Memory B cell (primary cell): ENCODE measurements around the gene RNF34.
"Not testable (repeated sequence)": the region's sequence is repeated elsewhere in the genome, so short reads cannot be mapped to it uniquely, and the experiment has no call there.

ENCODE experiments used
- ATAC-seq: fragments of 150-1000 bp; cut with Tn5 transposase; 2 replicates; pipeline ENCODE4 v1.10.0; 2021; ENCODE audit warnings: low read depth, mild to moderate bottlenecking, moderate library complexity
- DNase-seq, 2 donors: peaks; one replicate each; pipeline ENCODE4 v3.0.0; 2022; ENCODE audit warnings: low spot score in 2 of 2
- H3K27ac Mint-ChIP-seq: one replicate; pipeline ENCODE4 v1.8.0; 2022; ENCODE audit warnings: mild to moderate bottlenecking, moderate library complexity, mixed read lengths
- H3K27me3 Mint-ChIP-seq: one replicate; pipeline ENCODE4 v1.8.0; 2022; ENCODE audit warnings: mixed read lengths
- H3K36me3 Mint-ChIP-seq: one replicate; pipeline ENCODE4 v1.8.0; 2022; ENCODE audit warnings: mild to moderate bottlenecking, mixed read lengths
- H3K4me1 Mint-ChIP-seq: one replicate; pipeline ENCODE4 v1.8.0; 2022; ENCODE audit warnings: mixed read lengths
- H3K4me3 Mint-ChIP-seq: one replicate; pipeline ENCODE4 v1.8.0; 2022; ENCODE audit warnings: mild to moderate bottlenecking, moderate library complexity, mixed read lengths
- H3K9me3 Mint-ChIP-seq: one replicate; pipeline ENCODE4 v1.8.0; 2022; ENCODE audit warnings: mixed read lengths

Gene RNF34

DNA sequence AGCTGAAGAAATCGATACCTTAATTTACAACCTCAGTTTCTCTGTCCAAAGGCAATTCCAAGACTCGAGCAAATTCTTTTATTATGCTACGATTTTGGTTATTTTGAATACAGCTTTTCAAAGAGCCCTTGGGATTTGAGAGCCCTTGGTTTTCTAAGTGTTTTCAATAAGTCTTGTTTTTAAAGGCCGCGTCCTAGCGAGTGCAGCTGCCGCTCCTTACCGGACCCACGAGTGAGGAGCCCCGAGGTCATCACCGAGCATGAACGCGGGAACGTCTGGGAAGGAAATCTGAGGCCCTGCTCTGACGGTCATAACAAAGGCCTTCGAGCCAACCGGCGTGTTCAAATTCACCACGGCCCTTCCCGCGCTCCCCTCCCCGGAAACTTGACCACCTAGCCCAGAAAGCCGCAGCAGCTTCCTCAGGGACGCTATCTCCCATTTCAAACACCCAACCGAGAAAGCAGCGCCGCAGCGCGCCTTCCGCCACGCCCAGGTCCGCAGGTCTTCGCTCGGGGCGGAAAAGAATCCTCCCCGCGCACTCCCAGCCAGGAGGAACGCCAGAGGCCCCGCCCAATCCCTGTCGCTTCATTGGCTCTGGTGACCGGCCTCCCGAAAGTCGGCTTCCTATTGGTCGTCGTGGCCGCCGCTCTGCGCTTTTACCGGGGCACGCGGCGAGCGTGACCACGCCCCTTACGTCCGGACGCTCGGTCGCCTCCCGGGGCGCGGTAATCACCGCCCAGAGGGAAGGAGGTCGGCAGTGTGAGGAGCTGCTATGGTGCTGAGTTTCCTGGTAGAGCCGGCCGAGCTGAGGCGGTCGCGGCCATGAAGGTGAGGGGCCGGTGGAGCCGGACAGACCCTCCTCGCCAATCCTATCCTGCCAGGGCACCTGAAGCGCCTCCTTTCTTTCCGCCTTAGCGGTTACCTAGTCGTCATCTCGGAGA, at the start of gene RNF34:
Gene RNF34, plus strand, starts transcription at position 728 of the 941 bp plus-strand sequence. Its CDS starts 95 bp downstream, at position 823.
- H3K27ac Mint-ChIP-seq = peak within 1 kb of the TSS; percentile 93
- H3K9me3 Mint-ChIP-seq = no peaks in the 10 kb centered on the region
- H3K36me3 Mint-ChIP-seq = peaks cover 5% of the 10 kb centered on the region
- no peaks in the 10 kb centered on the region for H3K27me3 Mint-ChIP-seq
- peak within 1 kb of the TSS; percentile 94 for H3K4me3 Mint-ChIP-seq
- DNase-seq (peak; percentile 89 to 90), ATAC-seq (peak; percentile 89)
- peaks cover 12% of the 10 kb centered on the region for H3K4me1 Mint-ChIP-seq

DNA sequence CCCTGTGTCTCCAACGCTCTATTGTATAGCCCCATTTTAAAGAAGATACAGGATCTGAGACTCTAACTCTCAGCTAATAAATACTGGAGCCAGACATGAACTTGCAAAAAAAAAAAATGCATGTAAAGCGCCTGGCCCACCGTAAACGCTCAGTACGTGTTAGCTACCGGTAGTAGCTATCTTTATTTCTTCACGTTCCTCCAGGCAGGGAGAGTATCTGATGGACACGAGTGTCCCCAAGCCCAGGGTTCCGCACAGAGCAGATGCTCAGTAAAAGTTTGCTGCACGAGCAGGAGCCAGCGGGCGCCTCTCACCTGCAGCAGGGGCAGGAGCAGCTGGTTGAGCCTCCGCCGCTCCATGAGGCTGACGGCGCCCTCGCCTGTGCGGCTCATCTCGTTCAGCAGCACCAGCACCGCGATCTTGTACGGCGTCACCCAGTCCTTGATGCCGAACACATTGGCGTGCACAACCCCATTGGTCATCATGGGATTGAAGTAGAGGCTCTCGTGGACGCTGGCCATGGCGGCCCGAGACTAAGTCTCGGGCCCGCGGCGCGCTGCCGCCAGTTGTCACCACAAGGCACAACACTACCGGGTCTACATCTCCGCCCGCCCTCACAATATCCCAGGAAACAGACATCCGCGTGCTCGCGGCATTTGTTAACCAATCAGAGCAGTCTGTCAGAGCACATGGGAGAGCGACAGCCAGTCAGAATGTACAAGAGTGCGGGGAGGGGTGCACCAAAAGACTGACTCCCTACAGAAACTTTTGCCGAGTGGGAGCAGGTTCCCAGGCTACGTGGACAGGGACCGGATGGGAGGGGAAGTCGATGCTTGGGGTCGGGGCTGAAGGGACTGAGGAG, 47.9 kb upstream of the RNF34 start, which contains the start of gene ANAPC5:
Gene ANAPC5, minus strand, starts transcription at position 592 of the 862 bp plus-strand sequence. Its CDS starts 71 bp downstream, at position 521.
- H3K27ac Mint-ChIP-seq = peak within 1 kb of the TSS; percentile 94
- peak; percentile 72 to 80 for DNase-seq
- peak; percentile 97 for ATAC-seq
- peaks cover 12% of the 10 kb centered on the region for H3K4me1 Mint-ChIP-seq
- H3K9me3 Mint-ChIP-seq = no peaks in the 10 kb centered on the region
- no peaks in the 10 kb centered on the region for H3K27me3 Mint-ChIP-seq
- peak within 1 kb of the TSS; percentile 98 for H3K4me3 Mint-ChIP-seq
- peaks cover 1% of the 10 kb centered on the region for H3K36me3 Mint-ChIP-seq

GRCh38 chr12:121352682-121353018, 47.3 kb upstream of the RNF34 start:
- H3K27me3 Mint-ChIP-seq = no peaks in the 10 kb centered on the region
- peaks cover 12% of the 10 kb centered on the region for H3K4me1 Mint-ChIP-seq
- peak overlapping the region; percentile 98 for H3K4me3 Mint-ChIP-seq
- no peaks in the 10 kb centered on the region for H3K36me3 Mint-ChIP-seq
- no peaks in the 10 kb centered on the region for H3K9me3 Mint-ChIP-seq
- DNase-seq = no peak
- ATAC-seq = no peak
- peak overlapping the region; percentile 94 for H3K27ac Mint-ChIP-seq

GRCh38 chr12:121355818-121356217, 44.1 kb upstream of the RNF34 start:
- DNase-seq (no peak), ATAC-seq (no peak)
- peaks cover 6% of the 10 kb centered on the region for H3K4me1 Mint-ChIP-seq
- no peaks in the 10 kb centered on the region for H3K27me3 Mint-ChIP-seq
- no peaks in the 10 kb centered on the region for H3K36me3 Mint-ChIP-seq
- H3K9me3 Mint-ChIP-seq = no peaks in the 10 kb centered on the region
- H3K4me3 Mint-ChIP-seq = no peak overlapping the region
- no peak overlapping the region for H3K27ac Mint-ChIP-seq

GRCh38 chr12:121356657-121357056, 43.3 kb upstream of the RNF34 start:
- DNase-seq (no peak), ATAC-seq (no peak)
- H3K4me1 Mint-ChIP-seq = peaks cover 6% of the 10 kb centered on the region
- H3K27me3 Mint-ChIP-seq = no peaks in the 10 kb centered on the region
- no peaks in the 10 kb centered on the region for H3K9me3 Mint-ChIP-seq
- H3K27ac Mint-ChIP-seq = no peak overlapping the region
- H3K36me3 Mint-ChIP-seq = no peaks in the 10 kb centered on the region
- no peak overlapping the region for H3K4me3 Mint-ChIP-seq

GRCh38 chr12:121357331-121357730, 42.6 kb upstream of the RNF34 start:
- Mint-ChIP-seq H3K27me3 (no peaks in the 10 kb centered on the region), H3K4me1 (peaks cover 5% of the 10 kb centered on the region), H3K36me3 (no peaks in the 10 kb centered on the region), H3K4me3 (no peak overlapping the region), H3K27ac (no peak overlapping the region), H3K9me3 (no peaks in the 10 kb centered on the region)
- ATAC-seq (no peak), DNase-seq (no peak)

GRCh38 chr12:121358073-121358472, 41.8 kb upstream of the RNF34 start:
- DNase-seq = no peak
- no peak overlapping the region for H3K27ac Mint-ChIP-seq
- H3K27me3 Mint-ChIP-seq = peaks cover 2% of the 10 kb centered on the region
- H3K9me3 Mint-ChIP-seq = no peaks in the 10 kb centered on the region
- H3K4me3 Mint-ChIP-seq = no peak overlapping the region
- no peaks in the 10 kb centered on the region for H3K36me3 Mint-ChIP-seq
- peaks cover 2% of the 10 kb centered on the region for H3K4me1 Mint-ChIP-seq
- no peak for ATAC-seq

- Mint-ChIP-seq H3K9me3 (no peaks in the 10 kb centered on the region), H3K4me3 (no peak overlapping the region), H3K4me1 (peaks cover 6% of the 10 kb centered on the region), H3K36me3 (no peaks in the 10 kb centered on the region), H3K27ac (no peak overlapping the region), H3K27me3 (peaks cover 14% of the 10 kb centered on the region)
- ATAC-seq (no peak), DNase-seq (no peak)
Measured at GRCh38 chr12:121364683-121365121, 35.2 kb upstream of the RNF34 start.

DNA sequence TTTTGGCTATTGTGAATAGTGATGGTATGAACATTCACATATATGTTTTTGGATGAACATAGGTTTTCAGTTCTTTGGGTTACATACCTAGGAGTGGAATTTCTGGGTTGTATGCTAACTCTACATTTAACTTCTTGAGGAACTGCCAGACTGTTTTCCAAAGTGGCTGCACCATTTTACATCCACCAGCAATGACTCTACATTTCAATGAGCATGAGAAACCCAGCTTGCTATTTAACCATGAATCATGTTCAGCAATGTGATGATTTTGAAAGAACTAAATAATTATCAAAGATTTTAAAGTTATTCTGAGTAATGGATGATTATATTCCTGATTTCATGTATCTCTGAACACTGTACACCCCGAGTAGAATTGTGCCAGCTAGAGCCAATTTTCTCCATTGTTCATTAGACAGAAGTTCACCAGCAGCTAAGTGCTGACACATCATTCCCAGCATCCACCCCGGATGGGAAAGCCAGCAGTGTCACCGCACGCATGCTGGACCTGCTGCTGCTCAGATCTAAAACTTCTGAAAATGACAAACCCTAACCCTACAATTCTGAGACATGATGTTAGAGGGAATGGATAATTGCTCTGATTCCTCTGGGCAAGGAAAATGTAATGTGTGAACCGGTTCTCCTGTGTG, 34.4 kb upstream of the RNF34 start:
- Mint-ChIP-seq H3K4me3 (no peak overlapping the region), H3K27ac (no peak overlapping the region)

DNA sequence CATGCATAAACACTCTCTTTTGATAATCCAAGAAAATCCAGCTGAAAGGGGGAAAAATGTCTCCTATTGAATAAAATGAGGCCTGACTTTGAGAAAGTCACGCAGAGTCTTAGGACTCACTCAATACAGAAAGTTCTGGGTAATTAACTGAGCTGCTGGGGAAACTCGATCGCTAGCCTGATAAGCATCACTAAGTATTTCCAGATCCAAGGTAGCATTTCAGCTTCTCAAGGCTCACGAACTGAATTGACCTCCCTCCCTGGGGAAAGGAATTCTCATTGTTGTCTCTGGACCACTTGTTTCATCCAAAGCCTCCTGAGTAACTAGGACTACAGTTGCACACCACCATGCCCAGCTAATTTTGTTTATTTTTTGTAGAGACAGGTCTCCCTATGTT, 33.9 kb upstream of the RNF34 start:
- Mint-ChIP-seq H3K4me1 (peaks cover 6% of the 10 kb centered on the region), H3K9me3 (no peaks in the 10 kb centered on the region), H3K27me3 (peaks cover 14% of the 10 kb centered on the region), H3K27ac (no peak overlapping the region), H3K36me3 (no peaks in the 10 kb centered on the region), H3K4me3 (no peak overlapping the region)
- ATAC-seq (no peak), DNase-seq (no peak)

More for the DNA sequence above, 34.4 kb upstream of the RNF34 start:
- Mint-ChIP-seq H3K27me3 (peaks cover 14% of the 10 kb centered on the region), H3K4me1 (peaks cover 6% of the 10 kb centered on the region), H3K9me3 (no peaks in the 10 kb centered on the region), H3K36me3 (no peaks in the 10 kb centered on the region)
- no peak for ATAC-seq
- DNase-seq = no peak

DNA sequence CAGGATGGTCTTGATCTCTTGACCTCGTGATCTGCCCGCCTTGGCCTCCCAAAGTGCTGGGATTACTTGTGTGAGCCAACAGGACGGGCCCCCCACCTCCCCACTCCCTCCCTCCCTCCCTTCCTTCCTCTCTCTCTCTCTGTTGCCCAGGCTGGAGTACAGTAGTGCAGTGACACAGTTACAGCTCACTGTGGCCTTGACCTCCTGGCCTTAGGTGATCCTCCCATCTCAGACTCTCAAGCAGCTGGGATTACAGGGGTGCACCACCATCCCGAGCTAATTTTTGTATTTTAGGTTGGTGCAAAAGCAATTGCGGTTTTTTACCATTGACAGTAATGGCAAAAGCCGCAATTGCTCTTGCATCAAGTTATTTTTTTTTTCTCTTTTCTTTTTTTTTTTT, 28.5 kb upstream of the RNF34 start:
- peaks cover 1% of the 10 kb centered on the region for H3K27me3 Mint-ChIP-seq
- H3K27ac Mint-ChIP-seq = no peak overlapping the region
- DNase-seq = no peak
- H3K4me3 Mint-ChIP-seq = no peak overlapping the region
- no peaks in the 10 kb centered on the region for H3K4me1 Mint-ChIP-seq
- no peaks in the 10 kb centered on the region for H3K36me3 Mint-ChIP-seq
- H3K9me3 Mint-ChIP-seq = no peaks in the 10 kb centered on the region
- ATAC-seq = no peak

- no peak overlapping the region for H3K27ac Mint-ChIP-seq
- ATAC-seq (no peak), DNase-seq (no peak)
- H3K4me1 Mint-ChIP-seq = no peaks in the 10 kb centered on the region
- H3K4me3 Mint-ChIP-seq = no peak overlapping the region
- peaks cover 3% of the 10 kb centered on the region for H3K27me3 Mint-ChIP-seq
- no peaks in the 10 kb centered on the region for H3K36me3 Mint-ChIP-seq
- H3K9me3 Mint-ChIP-seq = no peaks in the 10 kb centered on the region
Measured at GRCh38 chr12:121373755-121374154, 26.2 kb upstream of the RNF34 start.

DNA sequence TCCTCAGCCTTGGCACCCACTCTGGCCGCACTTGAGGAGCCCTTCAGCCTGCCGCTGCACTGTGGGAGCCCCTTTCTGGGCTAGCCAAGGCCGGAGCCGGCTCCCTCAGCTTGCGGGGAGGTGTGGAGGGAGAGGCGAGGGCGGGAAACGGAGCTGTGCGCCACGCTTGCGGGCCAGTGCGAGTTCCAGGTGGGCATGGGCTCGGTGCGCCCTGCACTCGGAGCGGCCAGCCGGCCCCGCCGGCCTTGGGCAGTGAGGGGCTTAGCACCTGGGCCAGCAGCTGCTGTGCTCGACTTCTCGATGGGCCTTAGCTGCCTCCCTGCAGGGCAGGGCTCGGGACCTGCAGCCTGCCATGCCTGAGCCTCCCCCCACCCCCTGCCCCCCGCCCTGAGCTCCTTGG, 25.6 kb upstream of the RNF34 start:
- not testable (repeated sequence) for H3K9me3 Mint-ChIP-seq, H3K27me3 Mint-ChIP-seq, H3K27ac Mint-ChIP-seq, DNase-seq, H3K36me3 Mint-ChIP-seq, ATAC-seq, H3K4me3 Mint-ChIP-seq, H3K4me1 Mint-ChIP-seq
